HG03558 (cell line): Measurements from ENCODE around the gene VWA3B.
"Not testable (repeated sequence)": the region's sequence is repeated elsewhere in the genome, so short reads cannot be mapped to it uniquely, and the experiment has no call there.

ENCODE experiments used
- ATAC-seq: cut with Tn5 transposase; IDR thresholded peaks from one replicate; pipeline ENCODE4 v1.9.1; 2021; ENCODE audit warnings: moderate number of reproducible peaks; ENCODE audit not compliant: unreplicated experiment; ENCODE audit errors: extremely low read depth

Gene VWA3B

GRCh38 chr2:98313492-98314250 lies 226.7 kb downstream of the VWA3B start:
- no peak for ATAC-seq

DNA sequence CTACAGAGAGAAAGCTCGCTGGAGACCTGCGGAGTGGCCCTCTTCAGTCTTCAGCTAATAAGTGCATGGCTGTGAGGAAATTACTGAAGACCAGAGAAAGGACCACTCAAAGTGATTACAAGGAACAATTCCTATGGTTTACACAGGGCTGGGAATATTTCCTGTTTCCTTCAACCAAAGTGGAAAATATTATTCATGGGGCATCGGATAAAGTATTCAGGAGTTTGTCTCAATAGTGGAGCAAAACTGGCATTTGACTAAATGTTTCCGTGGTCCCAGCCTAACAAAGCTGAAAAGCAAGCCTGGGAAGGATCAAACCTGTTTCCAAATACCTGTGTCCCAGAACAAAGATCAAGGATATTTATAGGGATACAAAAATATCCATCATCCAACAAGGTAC lies 227.3 kb downstream of the VWA3B start:
- no peak for ATAC-seq

DNA sequence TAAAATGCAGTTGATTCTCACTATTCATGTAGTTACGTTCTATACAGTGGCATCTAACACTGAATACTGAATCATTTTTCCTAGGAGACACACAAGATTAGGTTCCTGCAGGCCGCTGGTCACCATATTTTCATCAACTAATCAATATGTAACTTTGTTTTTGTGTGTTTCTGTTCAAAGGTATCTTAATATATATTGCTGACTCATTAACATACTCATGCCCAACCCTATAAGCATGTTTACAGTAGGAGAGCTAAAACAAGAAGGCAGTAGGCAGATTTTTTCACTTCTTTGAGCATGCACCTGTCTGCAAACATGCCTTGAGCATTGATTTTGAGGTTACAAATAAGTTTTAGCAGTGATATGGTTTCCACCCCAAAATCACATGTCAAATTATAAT lies 229.0 kb downstream of the VWA3B start:
- no peak for ATAC-seq

DNA sequence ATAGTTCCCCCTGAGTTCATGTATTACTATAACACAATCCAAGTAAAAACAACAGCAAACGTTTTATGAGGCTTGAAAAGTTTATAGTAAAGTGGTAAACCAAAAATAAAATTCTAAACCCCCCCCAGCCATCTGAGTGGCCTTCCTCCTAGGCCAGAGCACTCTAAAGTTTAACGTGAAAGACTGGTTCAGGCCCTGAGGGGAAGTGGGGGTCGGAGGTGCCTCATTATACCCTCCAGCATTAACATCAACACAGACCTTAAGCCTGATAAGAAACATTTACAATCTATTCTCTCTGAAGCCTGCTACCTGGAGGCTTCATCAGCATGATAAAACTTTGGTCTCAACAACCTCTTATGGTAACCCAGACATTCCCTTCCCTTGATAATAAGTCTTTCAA lies 230.2 kb downstream of the VWA3B start:
- no peak for ATAC-seq

DNA sequence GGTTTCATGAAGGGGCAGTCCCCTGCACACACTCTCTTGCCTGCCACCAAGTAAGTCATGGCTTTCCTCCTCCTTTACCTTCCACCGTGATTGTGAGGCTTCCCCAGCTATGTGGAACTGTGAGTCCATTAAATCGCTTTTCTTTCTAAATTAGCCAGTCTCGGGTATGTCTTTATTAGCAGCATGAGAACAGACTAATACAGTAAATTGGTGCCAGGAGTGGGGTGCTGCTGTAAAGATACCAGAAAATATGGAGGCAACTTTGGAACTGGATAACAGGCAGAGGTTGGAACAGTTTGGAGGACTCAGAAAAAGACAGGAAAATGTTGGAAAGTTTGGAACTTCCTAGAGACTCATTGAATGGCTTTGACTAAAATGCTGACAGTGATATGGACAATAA lies 233.2 kb downstream of the VWA3B start:
- not testable (repeated sequence) for ATAC-seq

DNA sequence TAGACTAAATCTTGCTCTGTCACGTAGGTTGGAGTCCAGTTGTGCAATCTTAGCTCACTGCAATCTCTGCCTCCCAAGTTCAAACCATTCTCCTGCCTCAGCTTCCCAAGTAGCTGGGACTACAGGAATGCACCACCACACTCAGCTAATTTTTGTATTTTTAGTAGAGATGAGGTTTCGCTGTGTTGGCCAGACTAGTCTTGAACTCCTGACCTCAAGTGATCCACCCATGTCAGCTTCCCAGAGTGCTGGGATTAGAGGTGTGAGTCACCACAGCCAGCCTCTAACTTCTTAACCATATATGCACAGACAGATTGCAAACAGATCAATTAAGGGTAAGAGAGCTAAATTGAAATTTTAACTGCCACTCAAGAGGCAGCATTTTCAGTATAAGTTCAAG lies 237.2 kb downstream of the VWA3B start:
- ATAC-seq = no peak

DNA sequence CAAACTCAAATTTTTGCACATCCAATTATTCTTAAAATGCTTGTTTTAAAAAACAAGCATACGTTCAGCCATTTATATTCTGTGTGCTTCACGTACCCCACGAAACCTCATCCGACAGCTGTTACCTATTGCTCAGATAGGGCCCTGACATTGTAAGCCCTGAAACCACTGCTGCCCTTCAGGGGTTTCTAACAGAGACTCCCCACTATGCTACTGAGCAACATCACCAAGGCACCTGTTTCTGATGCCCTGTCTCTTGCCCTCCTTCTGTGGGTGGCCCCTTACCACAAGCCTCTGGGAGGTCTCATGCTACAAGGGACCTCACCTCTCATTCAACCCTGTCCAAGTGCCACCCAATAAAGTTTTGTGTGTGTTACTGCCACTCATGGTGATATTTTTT lies 240.8 kb downstream of the VWA3B start:
- ATAC-seq = no peak

DNA sequence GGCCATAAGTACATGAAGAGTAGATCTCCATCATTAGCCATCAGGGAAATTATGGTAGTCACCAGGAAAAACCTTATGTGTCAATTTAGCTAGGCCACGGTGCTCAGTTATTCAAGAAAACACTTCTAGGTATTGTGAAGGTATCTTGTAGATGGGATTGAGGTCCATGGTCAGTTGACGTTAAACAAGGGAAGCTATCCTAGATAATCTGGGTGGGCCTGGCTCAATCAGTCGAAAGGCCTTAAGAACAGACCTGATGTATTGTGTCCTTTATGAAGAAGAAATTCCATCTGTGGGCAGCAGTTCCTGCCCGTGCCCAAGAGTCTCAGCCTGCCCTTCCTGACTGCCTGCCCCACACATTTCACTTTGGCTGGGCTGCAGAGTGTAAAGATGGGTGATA lies 242.6 kb downstream of the VWA3B start:
- no peak for ATAC-seq

DNA sequence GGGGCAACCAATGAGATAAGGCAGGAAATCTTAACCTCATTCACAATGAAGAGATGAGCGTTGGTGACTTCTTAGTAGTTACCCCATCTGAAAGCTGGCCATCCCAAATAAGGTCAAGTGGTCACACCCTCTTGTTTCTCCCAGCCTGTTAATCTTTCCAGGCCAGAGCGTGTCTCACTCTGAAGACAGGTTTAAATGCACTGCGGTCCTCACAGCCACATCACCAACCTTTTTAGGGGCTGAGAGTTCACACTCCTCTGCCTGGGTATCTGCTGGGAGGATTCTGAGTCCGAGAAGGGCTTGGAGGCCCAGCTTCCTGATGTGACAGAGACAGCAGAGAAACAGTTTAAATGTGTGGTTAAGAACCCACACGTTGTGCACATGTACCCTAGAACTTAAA lies 246.0 kb downstream of the VWA3B start:
- ATAC-seq = no peak

DNA sequence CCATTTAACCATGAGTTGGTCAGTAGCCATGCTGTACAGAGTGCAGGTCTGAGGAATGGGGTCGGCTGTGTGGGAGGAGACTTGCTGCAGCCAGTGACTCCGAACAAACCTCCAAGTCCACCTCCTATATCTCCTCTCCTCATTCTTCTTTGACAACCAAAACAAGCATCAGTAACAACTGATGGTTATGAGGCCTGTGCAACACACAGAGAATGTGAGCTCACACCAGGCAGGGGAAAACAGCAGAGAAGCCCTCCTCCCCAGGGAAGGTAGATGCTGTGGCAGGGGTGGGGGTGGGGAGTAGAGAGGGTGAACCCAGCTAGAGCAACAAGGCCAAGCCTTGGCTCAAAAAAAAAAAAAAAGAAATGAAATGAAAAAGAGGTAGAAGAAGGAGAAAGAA lies 247.0 kb downstream of the VWA3B start:
- no peak for ATAC-seq

GRCh38 chr2:98334439-98335078 lies 247.6 kb downstream of the VWA3B start:
- no peak for ATAC-seq

GRCh38 chr2:98335271-98335670 lies 248.3 kb downstream of the VWA3B start:
- ATAC-seq = no peak

DNA sequence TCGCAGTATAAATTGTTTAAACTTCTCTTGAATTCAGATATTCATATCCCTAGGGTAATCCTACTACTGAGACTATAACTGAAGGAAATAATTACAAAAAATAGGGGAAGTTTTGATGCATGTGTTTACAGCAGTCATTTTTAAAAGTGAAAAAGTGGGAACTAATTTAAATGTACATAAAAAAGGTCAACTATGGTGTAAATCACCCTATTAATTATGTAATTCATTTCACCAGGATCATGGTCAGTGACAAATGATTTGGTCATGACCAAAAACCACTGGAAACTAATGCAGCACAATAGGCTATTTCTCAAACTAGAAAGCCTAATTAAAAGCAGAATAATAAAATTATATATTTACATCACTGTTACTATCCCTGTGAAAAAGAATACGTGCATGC lies 254.3 kb downstream of the VWA3B start:
- no peak for ATAC-seq

- ATAC-seq = no peak
Measured at GRCh38 chr2:98343285-98343684, 256.3 kb downstream of the VWA3B start.

GRCh38 chr2:98346311-98347236 lies 259.6 kb downstream of the VWA3B start, which contains the start of gene CNGA3:
Gene CNGA3, plus strand, starts transcription at chr2:98346456. Its CDS starts 23,520 bp downstream, at chr2:98369976.
- no peak for ATAC-seq

GRCh38 chr2:98347298-98348065 lies 260.5 kb downstream of the VWA3B start:
- no peak for ATAC-seq

DNA sequence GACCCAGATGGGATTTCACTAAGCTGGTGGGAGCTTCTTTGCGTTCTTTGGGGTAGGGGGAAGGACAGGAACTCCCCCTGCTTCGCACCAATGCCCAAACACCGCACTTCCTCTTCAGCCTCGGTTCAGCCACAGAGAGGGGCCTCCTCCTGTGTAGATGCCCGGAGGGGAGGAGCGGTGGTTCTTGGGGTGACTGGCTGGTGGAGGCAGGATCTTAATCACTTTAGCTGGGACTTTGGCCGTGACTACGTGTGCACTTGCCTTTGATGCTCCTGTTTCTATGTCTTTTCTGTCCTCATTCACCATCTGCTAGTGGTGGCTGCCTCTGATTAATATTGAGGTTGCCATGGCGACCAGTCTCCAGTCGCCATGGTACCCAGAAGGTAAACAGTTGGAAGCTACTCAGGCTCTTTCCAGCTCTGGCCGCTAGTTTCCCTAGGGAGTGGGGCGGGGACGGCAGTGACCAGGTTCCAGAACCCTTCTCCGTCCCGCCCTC lies 261.1 kb downstream of the VWA3B start:
- ATAC-seq = no peak

GRCh38 chr2:98350411-98350810 lies 263.4 kb downstream of the VWA3B start:
- ATAC-seq = no peak

GRCh38 chr2:98355881-98356280 lies 268.9 kb downstream of the VWA3B start:
- no peak for ATAC-seq

GRCh38 chr2:98356729-98357128 lies 269.8 kb downstream of the VWA3B start:
- ATAC-seq = no peak
